Glutamatergic neuron (in vitro differentiated cells): Measurements from ENCODE around the gene PCDHB12. TPM values are rescaled to one million over a fixed set of nuclear protein-coding genes. Genes with fewer than 3 reads are reported as not detected.

ENCODE experiments used
- total RNA-seq: library from RNA; stranded (reverse); fragmentation: NEBNext Ultra II Directional; extraction: Animal tissue kit (Norgen Biotek cat#: 25700); gene quantifications from one replicate; pipeline ENCODE4 v1.2.1, GENCODE V29; 2021; ENCODE audit not compliant: unreplicated experiment

Gene PCDHB12
- total RNA-seq, 1 donor from 2014 or later = 14.4 TPM

Other genes starting within 250 kb of the PCDHB12 start
- 6.0 TPM for gene PCDHAC2, start 242.2 kb upstream of the PCDHB12 start, total RNA-seq
- gene PCDHB1, start 157.3 kb upstream of the PCDHB12 start, total RNA-seq = not detected
- gene PCDHB2, start 114.1 kb upstream of the PCDHB12 start, total RNA-seq = 103 TPM
- gene PCDHB3, start 108.2 kb upstream of the PCDHB12 start, total RNA-seq = 36.9 TPM
- gene PCDHB4, start 86.9 kb upstream of the PCDHB12 start, total RNA-seq = 7.8 TPM
- 72.2 TPM for gene PCDHB5, start 73.5 kb upstream of the PCDHB12 start, total RNA-seq
- gene PCDHB6, start 58.7 kb upstream of the PCDHB12 start, total RNA-seq = 7.2 TPM
- 3.4 TPM for gene PCDHB7, start 36.1 kb upstream of the PCDHB12 start, total RNA-seq
- 19.8 TPM for gene PCDHB8, start 30.9 kb upstream of the PCDHB12 start, total RNA-seq
- gene PCDHB16, start 26.3 kb upstream of the PCDHB12 start, total RNA-seq = 20.1 TPM
- gene PCDHB9, start 21.6 kb upstream of the PCDHB12 start, total RNA-seq = 12.2 TPM
- gene PCDHB10, start 16.4 kb upstream of the PCDHB12 start, total RNA-seq = 17.7 TPM
- gene PCDHB11, start 9.1 kb upstream of the PCDHB12 start, total RNA-seq = 10.6 TPM
- 12.7 TPM for gene PCDHB13, start 5.2 kb downstream of the PCDHB12 start, total RNA-seq
- 16.5 TPM for gene PCDHB14, start 14.6 kb downstream of the PCDHB12 start, total RNA-seq
- 29.5 TPM for gene PCDHB15, start 36.7 kb downstream of the PCDHB12 start, total RNA-seq
- 1.9 TPM for gene SLC25A2, start 95.3 kb downstream of the PCDHB12 start, total RNA-seq
- 89.4 TPM for gene TAF7, start 112.1 kb downstream of the PCDHB12 start, total RNA-seq
- 4.6 TPM for gene PCDHGA1, start 121.8 kb downstream of the PCDHB12 start, total RNA-seq
- gene PCDHGA2, start 130.0 kb downstream of the PCDHB12 start, total RNA-seq = 3.0 TPM
- gene PCDHGA3, start 135.1 kb downstream of the PCDHB12 start, total RNA-seq = 10.4 TPM
- 9.6 TPM for gene PCDHGB1, start 141.4 kb downstream of the PCDHB12 start, total RNA-seq
- 8.2 TPM for gene PCDHGA4, start 146.3 kb downstream of the PCDHB12 start, total RNA-seq
- 8.9 TPM for gene PCDHGB2, start 151.3 kb downstream of the PCDHB12 start, total RNA-seq
- 4.6 TPM for gene PCDHGA5, start 155.4 kb downstream of the PCDHB12 start, total RNA-seq
- 6.2 TPM for gene PCDHGB3, start 161.5 kb downstream of the PCDHB12 start, total RNA-seq
- 6.3 TPM for gene PCDHGA6, start 165.2 kb downstream of the PCDHB12 start, total RNA-seq
- 4.2 TPM for gene PCDHGA7, start 174.0 kb downstream of the PCDHB12 start, total RNA-seq
- 40.8 TPM for gene PCDHGB4, start 179.0 kb downstream of the PCDHB12 start, total RNA-seq
- gene PCDHGA8, start 183.9 kb downstream of the PCDHB12 start, total RNA-seq = 7.2 TPM
- 9.3 TPM for gene PCDHGB5, start 189.2 kb downstream of the PCDHB12 start, total RNA-seq
- 5.5 TPM for gene PCDHGA9, start 194.1 kb downstream of the PCDHB12 start, total RNA-seq
- 59.8 TPM for gene PCDHGB6, start 199.3 kb downstream of the PCDHB12 start, total RNA-seq
- 16.6 TPM for gene PCDHGA10, start 204.3 kb downstream of the PCDHB12 start, total RNA-seq
- 38.6 TPM for gene PCDHGB7, start 209.0 kb downstream of the PCDHB12 start, total RNA-seq
- 12.5 TPM for gene PCDHGA11, start 212.3 kb downstream of the PCDHB12 start, total RNA-seq
- 6.1 TPM for gene PCDHGA12, start 221.8 kb downstream of the PCDHB12 start, total RNA-seq